Pancreas (tissue), 10 donors: ENCODE results near the gene ACO2. TPM values are rescaled to one million over a fixed set of nuclear protein-coding genes. Genes with fewer than 3 reads are reported as not detected.
"Not testable (repeated sequence)": the region's sequence is repeated elsewhere in the genome, so short reads cannot be mapped to it uniquely, and the experiment has no call there.

ENCODE experiments used
- ATAC-seq, 4 donors: fragments of 200-7000 bp; cut with Tn5 transposase; one replicate each; pipeline versions ENCODE4 v1.8.0 to v1.9.1; 2020; ENCODE audit warnings: mild to moderate bottlenecking in 4 of 4, moderate library complexity in 4 of 4
- DNase-seq, 6 donors: peaks; one replicate each; pipeline ENCODE4 v3.0.0-alpha.2; 2020
- FAIRE-seq: peaks from 2 replicates; lab custom pipeline; 2012; peaks lifted over from hg19 to GRCh38; lab: Jason Lieb, UNC
- H3K27ac ChIP-seq, 4 donors: fragments of 200-600 bp; sonication (generic); 1 replicate in 3 of 4; 2 replicates in 1 of 4; pipeline versions ENCODE4 v1.5.0 to v1.8.0; 2020
- H3K27me3 ChIP-seq, 4 donors: fragments of 200-600 bp; one replicate each; pipeline ENCODE4 v1.8.0; 2021
- H3K36me3 ChIP-seq, 3 donors: fragments of 200-600 bp; sonication (generic) in 1 of 3; one replicate each; pipeline versions ENCODE4 v1.5.0 to v1.8.0; 2020 to 2021
- H3K4me1 ChIP-seq, 3 donors: fragments of 200-600 bp; one replicate each; pipeline ENCODE4 v1.8.0; 2021
- H3K4me3 ChIP-seq, 4 donors: fragments of 200-600 bp; sonication (generic) in 2 of 4; one replicate each; pipeline versions ENCODE4 v1.5.0 to v1.8.0; 2020 to 2021
- H3K9me3 ChIP-seq, 4 donors: fragments of 200-600 bp; one replicate each; pipeline ENCODE4 v1.8.0; 2021
- WGBS, 2 donors: extraction: QIAGEN DNeasy Blood & Tissue Kit; methylation state at CpG; one replicate each; pipeline ENCODE4 v1.1.7; 2013; 5-methylcytosine and 5-hydroxymethylcytosine counted together
- intact Hi-C, 3 donors: fragments of 100-400 bp; cut with DNase I; formaldehyde crosslinking; loops; one replicate each; pipeline versions ENCODE4 v1.11.1 to v1.14.2; 2022
- polyA plus RNA-seq, 2 donors: library from polyadenylated mRNA; stranded (reverse); fragments of 200-250 nt; gene quantifications; one replicate each; pipeline ENCODE4 v1.2.3, GENCODE V29; 2013
- total RNA-seq, 6 donors: library from RNA; stranded (reverse); fragmentation: NEBNext Ultra II Directional in 4 of 6; extraction: Animal tissue kit (Norgen Biotek cat#: 25700) in 4 of 6; gene quantifications; one replicate each; pipeline versions ENCODE4 v1.2.1 to v1.2.4, GENCODE V29; 2021 to 2023
- TF ChIP-seq, protein P1 (sequence below), 4 donors: fragments of 200-600 bp; sonication (generic) in 3 of 4; IDR thresholded peaks; one replicate each; pipeline versions ENCODE4 v1.5.0 to v1.8.0; 2021; ENCODE audit warnings: antibody characterized with exemption in 4 of 4
- donor health status: healthy with polysubstance abuse.
- donor health status: DM: no; HTN: no; CAD: no; lungs with moderate emphysema.
- donor health status: DM: no; HTN: no; CAD: no.
- donor health status: control.
- donor health status: control.
- donor health status: Bipolar disorder and iron deficiency.
- donor health status: DM: yes; HTN: yes; CAD: no.
- donor health status: DM: no; HTN: no; CAD: no.
- donor health status: DM: no; HTN: no; CAD: no.
- donor health status: DM: yes; HTN: yes; CAD: no.

Gene ACO2
- total and polyA plus RNA-seq, 8 donors, result 19.2 to 53.1 (median 37.6) TPM

DNA sequence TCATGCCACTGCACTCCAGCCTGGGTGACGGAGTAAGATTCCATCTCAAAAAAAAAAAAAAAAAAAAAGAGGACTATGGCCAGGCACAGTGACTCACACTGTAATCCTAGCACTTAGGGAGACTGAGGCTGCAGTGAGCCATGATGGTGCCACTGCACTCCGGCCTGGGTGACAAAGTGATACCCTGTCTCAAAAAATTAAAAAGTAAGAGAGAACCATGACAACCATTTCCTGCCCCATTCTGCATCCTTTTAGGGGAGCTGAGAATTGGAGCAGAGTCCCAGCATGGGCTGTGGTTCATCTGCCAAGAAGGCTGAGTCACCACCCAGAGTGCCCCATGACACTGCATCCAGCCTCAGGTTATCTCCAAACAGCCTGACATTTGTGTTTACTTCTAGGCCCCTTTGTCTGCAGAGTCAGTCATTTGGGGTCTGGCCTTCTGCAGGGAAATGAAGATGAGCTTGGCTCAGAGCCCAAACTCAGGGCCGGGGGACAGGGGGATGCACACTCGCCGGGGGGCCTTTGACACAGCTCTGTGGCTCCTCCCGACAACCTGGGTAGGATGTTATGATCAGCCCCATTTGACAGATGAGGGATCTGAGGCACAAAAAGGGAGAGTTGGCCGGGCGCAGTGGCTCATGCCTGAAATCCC, 96.6 kb downstream of the ACO2 start:
- WGBS, 2 donors, result 75 to 77% methylated on average over 8 of the region's 8 CpGs
- TF ChIP-seq, protein P1, sequence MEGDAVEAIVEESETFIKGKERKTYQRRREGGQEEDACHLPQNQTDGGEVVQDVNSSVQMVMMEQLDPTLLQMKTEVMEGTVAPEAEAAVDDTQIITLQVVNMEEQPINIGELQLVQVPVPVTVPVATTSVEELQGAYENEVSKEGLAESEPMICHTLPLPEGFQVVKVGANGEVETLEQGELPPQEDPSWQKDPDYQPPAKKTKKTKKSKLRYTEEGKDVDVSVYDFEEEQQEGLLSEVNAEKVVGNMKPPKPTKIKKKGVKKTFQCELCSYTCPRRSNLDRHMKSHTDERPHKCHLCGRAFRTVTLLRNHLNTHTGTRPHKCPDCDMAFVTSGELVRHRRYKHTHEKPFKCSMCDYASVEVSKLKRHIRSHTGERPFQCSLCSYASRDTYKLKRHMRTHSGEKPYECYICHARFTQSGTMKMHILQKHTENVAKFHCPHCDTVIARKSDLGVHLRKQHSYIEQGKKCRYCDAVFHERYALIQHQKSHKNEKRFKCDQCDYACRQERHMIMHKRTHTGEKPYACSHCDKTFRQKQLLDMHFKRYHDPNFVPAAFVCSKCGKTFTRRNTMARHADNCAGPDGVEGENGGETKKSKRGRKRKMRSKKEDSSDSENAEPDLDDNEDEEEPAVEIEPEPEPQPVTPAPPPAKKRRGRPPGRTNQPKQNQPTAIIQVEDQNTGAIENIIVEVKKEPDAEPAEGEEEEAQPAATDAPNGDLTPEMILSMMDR (IDR thresholded peaks at IDR 0.05), result no peak
- Histone ChIP-seq H3K9me3 (no peaks in the 10 kb centered on the region), H3K4me1 (peaks cover 0 to 9% (median 8%) of the 10 kb centered on the region in 3 donors), H3K27ac (no peak overlapping the region), H3K4me3 (no peak overlapping the region), H3K27me3 (no peaks in the 10 kb centered on the region), H3K36me3 (no peaks in the 10 kb centered on the region)
- FAIRE-seq (no peak), ATAC-seq (peak in 1 of 4 donors; percentile 57), DNase-seq (no peak)
- intact Hi-C loops, result no loop called here

DNA sequence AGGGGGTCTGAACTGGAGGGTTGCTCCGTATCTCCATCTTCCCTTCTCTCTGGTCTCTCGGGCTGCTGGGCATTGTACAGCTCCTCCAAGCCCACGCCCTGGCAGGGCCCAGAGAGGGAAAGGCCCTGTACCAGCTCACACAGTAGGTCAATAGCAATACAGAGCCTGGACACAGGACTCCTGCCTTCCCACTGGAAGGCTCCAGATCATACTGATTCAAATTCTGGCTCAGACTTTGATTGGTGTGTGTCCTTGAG, 98.5 kb downstream of the ACO2 start:
- no peak for FAIRE-seq
- H3K9me3 ChIP-seq, result no peaks in the 10 kb centered on the region
- intact Hi-C loops, result no loop called here

DNA sequence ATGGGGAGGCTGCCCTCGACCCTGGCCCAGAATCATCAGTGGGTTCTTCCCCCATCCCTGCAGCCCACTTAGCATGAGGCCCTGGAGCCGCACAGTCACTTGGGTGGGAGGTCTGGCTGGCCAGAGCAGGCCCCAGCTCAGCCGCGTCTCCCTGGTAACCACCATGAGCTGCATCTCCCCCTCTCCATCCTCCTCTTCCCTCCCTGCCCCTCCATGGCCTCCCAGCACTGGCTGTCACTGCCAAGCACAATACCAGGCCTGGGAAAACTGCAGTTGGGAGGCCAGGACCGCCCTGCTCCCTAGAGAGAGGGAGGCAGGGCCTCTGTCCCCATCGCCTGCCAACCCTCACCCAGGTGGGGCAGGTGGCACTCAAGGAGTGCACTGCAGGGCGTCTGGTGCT, 99.9 kb downstream of the ACO2 start:
- intact Hi-C loops, result no loop called here
- FAIRE-seq (no peak), DNase-seq (peak in 3 of 6 donors; percentile 66 to 81 (median 68)), ATAC-seq (peak; percentile 50 to 89 (median 80))
- Histone ChIP-seq H3K9me3 (no peaks in the 10 kb centered on the region), H3K27me3 (no peaks in the 10 kb centered on the region), H3K4me3 (no peak overlapping the region), H3K4me1 (no peaks in the 10 kb centered on the region), H3K27ac (no peak overlapping the region), H3K36me3 (no peaks in the 10 kb centered on the region)
- WGBS, 2 donors, result 60 to 64% methylated on average over 7 of the region's 7 CpGs
- TF ChIP-seq, protein P1 (IDR thresholded peaks at IDR 0.05), result no peak

More for the DNA sequence above, 98.5 kb downstream of the ACO2 start:
- ATAC-seq (no peak), DNase-seq (no peak)
- WGBS, 2 donors, result 72 to 82% methylated on average over 3 of the region's 3 CpGs
- H3K27ac ChIP-seq, result no peak overlapping the region
- H3K4me1 ChIP-seq, result peaks cover 0 to 8% (median 6%) of the 10 kb centered on the region in 3 donors
- no peaks in the 10 kb centered on the region for H3K36me3 ChIP-seq
- no peak overlapping the region for H3K4me3 ChIP-seq
- TF ChIP-seq, protein P1 (IDR thresholded peaks at IDR 0.05), result no peak
- no peaks in the 10 kb centered on the region for H3K27me3 ChIP-seq

DNA sequence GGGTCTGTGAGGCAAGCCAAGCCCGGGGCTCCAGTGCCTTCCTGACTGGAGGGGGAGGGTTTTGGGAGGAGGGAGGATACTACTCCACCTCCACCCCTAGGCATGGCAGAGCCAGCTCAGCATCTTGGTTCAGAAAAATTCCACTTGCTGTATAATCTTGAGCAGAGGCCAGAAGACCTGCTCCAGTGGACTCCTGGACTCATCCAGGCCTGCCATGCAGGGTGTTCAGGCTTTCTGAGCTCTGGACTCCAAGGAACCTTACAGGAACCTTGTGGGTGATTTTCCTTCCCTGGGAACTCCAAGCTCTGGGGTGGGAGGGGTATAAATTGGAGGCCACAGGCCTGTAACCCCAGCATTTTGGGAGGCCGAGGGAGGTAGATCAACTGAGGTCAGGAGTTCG, 101.3 kb downstream of the ACO2 start:
- TF ChIP-seq, protein P1 (IDR thresholded peaks at IDR 0.05), result no peak
- no peak overlapping the region for H3K27ac ChIP-seq
- no peaks in the 10 kb centered on the region for H3K9me3 ChIP-seq
- no peak overlapping the region for H3K4me3 ChIP-seq
- ATAC-seq (no peak), DNase-seq (no peak), FAIRE-seq (no peak)
- WGBS, 2 donors, result 91 to 93% methylated on average over 3 of the region's 3 CpGs
- H3K36me3 ChIP-seq, result no peaks in the 10 kb centered on the region
- H3K4me1 ChIP-seq, result no peaks in the 10 kb centered on the region
- no peaks in the 10 kb centered on the region for H3K27me3 ChIP-seq
- intact Hi-C loops, result no loop called here

DNA sequence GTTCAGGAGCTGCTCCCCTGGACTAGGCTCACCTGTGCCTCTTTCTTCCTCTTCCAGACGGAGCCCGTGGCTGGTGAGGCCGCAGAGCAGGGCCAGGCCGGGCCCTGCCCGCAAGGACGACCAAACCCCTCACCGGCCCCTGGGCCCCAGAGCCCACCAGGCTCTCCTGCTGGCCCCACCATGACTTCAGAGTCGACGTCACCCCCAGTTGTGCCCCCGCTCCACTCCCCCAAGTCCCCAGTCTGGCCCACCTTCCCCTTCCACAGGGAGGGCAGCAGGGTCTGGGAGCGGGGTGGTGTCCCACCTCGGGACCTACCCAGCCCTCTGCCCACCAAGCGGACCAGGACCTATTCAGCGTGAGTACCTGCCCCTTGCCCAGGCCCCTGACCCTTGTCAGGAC, 102.9 kb downstream of the ACO2 start:
- peak in 1 of 6 donors; percentile 53 for DNase-seq
- no peak overlapping the region for H3K4me3 ChIP-seq
- H3K27me3 ChIP-seq, result no peaks in the 10 kb centered on the region
- 95 to 96% methylated on average over 14 of the region's 14 CpGs for WGBS, 2 donors
- no peaks in the 10 kb centered on the region for H3K9me3 ChIP-seq
- no peak for ATAC-seq
- no peak for FAIRE-seq
- TF ChIP-seq, protein P1 (IDR thresholded peaks at IDR 0.05), result no peak
- intact Hi-C loops, result no loop called here
- no peak overlapping the region for H3K27ac ChIP-seq
- no peaks in the 10 kb centered on the region for H3K36me3 ChIP-seq
- no peaks in the 10 kb centered on the region for H3K4me1 ChIP-seq

DNA sequence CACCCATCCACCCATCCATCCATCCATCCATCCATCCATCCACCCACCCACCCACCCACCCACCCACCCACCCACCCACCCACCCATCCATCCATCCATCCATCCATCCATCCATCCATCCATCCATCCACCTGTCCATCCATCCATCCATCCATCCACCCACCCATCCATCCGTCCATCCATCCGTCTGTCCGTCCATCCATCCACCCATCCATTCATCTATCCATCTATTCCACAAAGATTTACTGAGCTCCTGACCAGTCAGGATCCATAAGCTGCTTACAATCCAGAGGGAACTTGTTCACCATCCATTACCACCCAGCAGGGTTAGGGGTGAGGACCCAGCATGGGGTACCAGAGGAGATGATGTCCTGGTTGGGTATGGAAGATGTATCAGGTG, 103.4 kb downstream of the ACO2 start:
- H3K9me3 ChIP-seq, H3K4me1 ChIP-seq, H3K27ac ChIP-seq, intact Hi-C loops, ATAC-seq, FAIRE-seq, H3K36me3 ChIP-seq, H3K4me3 ChIP-seq, H3K27me3 ChIP-seq, DNase-seq: not testable (repeated sequence)
- WGBS, 2 donors, result 94 to 100% methylated on average over 3 of the region's 3 CpGs
